Stimulated activated naive CD4-positive, alpha-beta T cell treated with Interleukin-2 at 50 U/mL for 16 hours (primary cell): ENCODE measurements around the gene DNMT3A.

Source experiments
- DNase-seq: peaks from one replicate; lab custom pipeline; 2025; lab: John Stamatoyannopoulos, UW

The DNMT3A gene

GRCh38 chr2:25202275-25202674 lies 139.4 kb downstream of the DNMT3A start:
- no peak for DNase-seq

- DNase-seq: no peak
Observed at GRCh38 chr2:25201794-25202193, 139.9 kb downstream of the DNMT3A start.

- DNase-seq: no peak
Observed at GRCh38 chr2:25201265-25201664, 140.5 kb downstream of the DNMT3A start.

GRCh38 chr2:25198576-25198975 lies 143.1 kb downstream of the DNMT3A start:
- DNase-seq: no peak

- no peak for DNase-seq
Observed at GRCh38 chr2:25198209-25198525, 143.6 kb downstream of the DNMT3A start.

- DNase-seq: no peak
Observed at GRCh38 chr2:25197336-25198208, 144.2 kb downstream of the DNMT3A start.

- DNase-seq: no peak
Observed at GRCh38 chr2:25194576-25195122, 147.1 kb downstream of the DNMT3A start.

- no peak for DNase-seq
Observed at GRCh38 chr2:25190536-25190935, 151.2 kb downstream of the DNMT3A start.

- no peak for DNase-seq
Observed at GRCh38 chr2:25188405-25188804, 153.3 kb downstream of the DNMT3A start.

- no peak for DNase-seq
Observed at GRCh38 chr2:25187729-25188350, 153.9 kb downstream of the DNMT3A start.

GRCh38 chr2:25184254-25184653 lies 157.5 kb downstream of the DNMT3A start:
- DNase-seq: no peak

GRCh38 chr2:25178976-25179375 lies 162.7 kb downstream of the DNMT3A start:
- no peak for DNase-seq
